GM21737 (cell line): ENCODE data around the gene TUB.

Experiments used
- ATAC-seq: cut with Tn5 transposase; IDR thresholded peaks from one replicate; pipeline ENCODE4 v1.9.1; 2021; ENCODE audit warnings: mild to moderate bottlenecking, moderate library complexity; ENCODE audit not compliant: unreplicated experiment

TUB gene

GRCh38 chr11:8089791-8090510, 8.9 kb downstream of the TUB start:
- no peak for ATAC-seq

GRCh38 chr11:8090756-8091155, 9.7 kb downstream of the TUB start:
- no peak for ATAC-seq

- no peak for ATAC-seq
Measured at GRCh38 chr11:8091721-8092120, 10.7 kb downstream of the TUB start.

GRCh38 chr11:8092587-8093424, 11.8 kb downstream of the TUB start:
- ATAC-seq: peak; percentile 66

- ATAC-seq: no peak
Measured at GRCh38 chr11:8093931-8094575, 13.0 kb downstream of the TUB start.

- no peak for ATAC-seq
Measured at GRCh38 chr11:8094656-8095055, 13.6 kb downstream of the TUB start.

- ATAC-seq: no peak
Measured at GRCh38 chr11:8095371-8095770, 14.4 kb downstream of the TUB start.

GRCh38 chr11:8095806-8096522, 15.0 kb downstream of the TUB start:
- no peak for ATAC-seq

- no peak for ATAC-seq
Measured at GRCh38 chr11:8096575-8096974, 15.6 kb downstream of the TUB start.

- no peak for ATAC-seq
Measured at GRCh38 chr11:8097062-8097461, 16.1 kb downstream of the TUB start.

GRCh38 chr11:8097468-8097867, 16.5 kb downstream of the TUB start:
- ATAC-seq: no peak

GRCh38 chr11:8097926-8098325, 16.9 kb downstream of the TUB start:
- ATAC-seq: no peak

- ATAC-seq: no peak
Measured at GRCh38 chr11:8098361-8098760, 17.4 kb downstream of the TUB start.

GRCh38 chr11:8098879-8099278, 17.9 kb downstream of the TUB start:
- no peak for ATAC-seq

- no peak for ATAC-seq
Measured at GRCh38 chr11:8099291-8099899, 18.4 kb downstream of the TUB start.

- ATAC-seq: no peak
Measured at GRCh38 chr11:8100158-8100557, 19.1 kb downstream of the TUB start.

- no peak for ATAC-seq
Measured at GRCh38 chr11:8100605-8101004, 19.6 kb downstream of the TUB start.

- no peak for ATAC-seq
Measured at GRCh38 chr11:8101421-8101820, 20.4 kb downstream of the TUB start.

- ATAC-seq: no peak
Measured at GRCh38 chr11:8102296-8102915, 21.4 kb downstream of the TUB start.

GRCh38 chr11:8102965-8103364, 22.0 kb downstream of the TUB start:
- ATAC-seq: no peak
